Activated CD4-positive, alpha-beta T cell treated with anti-CD3 and anti-CD28 coated beads, Interleukin-2, amount 50 U/mL, for 4 hours (primary cell): ENCODE results near the gene TMEM255B.

ENCODE experiments used
- DNase-seq, 2 experiments: peaks; one replicate each; pipeline ENCODE4 v3.0.0-alpha.2; 2020

Gene TMEM255B

GRCh38 chr13:113758651-113759524, at the start of gene TMEM255B:
Gene TMEM255B (plus strand): TSS chr13:113759226. CDS start chr13:113759270, 44 bp downstream.
- peak; percentile 70 to 74 for DNase-seq

DNA sequence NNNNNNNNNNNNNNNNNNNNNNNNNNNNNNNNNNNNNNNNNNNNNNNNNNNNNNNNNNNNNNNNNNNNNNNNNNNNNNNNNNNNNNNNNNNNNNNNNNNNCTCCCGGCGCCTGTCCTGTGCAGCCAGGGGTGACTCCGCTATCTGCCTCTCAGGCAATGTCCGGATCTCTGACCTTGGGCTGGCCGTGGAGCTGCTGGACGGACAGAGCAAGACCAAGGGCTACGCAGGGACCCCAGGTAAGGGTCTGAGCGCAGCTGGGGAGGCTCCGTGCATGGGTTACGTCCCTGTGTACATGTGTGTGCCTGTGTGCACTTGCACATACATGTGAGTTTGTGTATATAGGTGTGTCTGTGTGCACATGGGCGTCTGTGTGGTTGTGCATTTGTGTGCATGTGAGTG, 36.1 kb upstream of the TMEM255B start:
- DNase-seq: no peak

- DNase-seq: no peak
Observed at GRCh38 chr13:113723410-113724015, 35.5 kb upstream of the TMEM255B start.

DNA sequence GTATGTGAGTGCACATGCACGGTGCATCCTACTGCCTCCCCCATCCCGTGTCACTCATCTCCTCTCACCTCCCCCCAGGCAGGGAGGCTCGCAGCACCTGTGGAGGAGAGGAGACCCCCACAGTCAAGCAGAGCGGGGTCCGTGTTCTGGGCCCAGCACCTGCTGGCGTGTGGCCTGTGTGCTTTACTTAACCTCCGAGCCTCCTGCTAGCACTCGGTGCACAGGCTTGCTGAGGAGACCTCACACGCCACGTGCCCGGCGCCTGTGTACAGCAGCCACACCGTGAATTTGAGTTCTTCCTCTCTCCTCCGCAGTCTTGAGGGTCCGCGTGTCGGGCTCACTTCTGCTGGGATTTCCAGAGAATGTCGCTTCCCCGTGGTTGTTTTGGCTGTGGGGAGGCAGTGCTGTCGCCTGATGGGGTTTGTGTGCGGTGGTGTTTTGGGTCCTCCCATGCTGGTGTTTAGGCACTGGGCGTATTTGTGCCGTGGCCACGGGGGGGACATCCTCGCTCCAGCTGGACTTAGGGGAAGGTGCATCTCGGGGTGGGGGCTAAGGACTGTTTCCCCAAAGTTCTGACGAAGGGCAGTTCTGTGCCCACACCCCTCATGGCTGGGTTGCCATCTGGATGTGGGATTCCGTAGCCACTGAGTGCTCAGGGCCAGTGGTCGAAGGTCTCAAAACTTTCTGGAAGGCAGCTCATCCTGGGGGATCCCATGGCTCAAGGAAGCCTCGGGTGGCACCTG, 34.8 kb upstream of the TMEM255B start:
- DNase-seq: no peak

GRCh38 chr13:113724780-113725315, 34.2 kb upstream of the TMEM255B start:
- peak; percentile 86 to 88 for DNase-seq

DNA sequence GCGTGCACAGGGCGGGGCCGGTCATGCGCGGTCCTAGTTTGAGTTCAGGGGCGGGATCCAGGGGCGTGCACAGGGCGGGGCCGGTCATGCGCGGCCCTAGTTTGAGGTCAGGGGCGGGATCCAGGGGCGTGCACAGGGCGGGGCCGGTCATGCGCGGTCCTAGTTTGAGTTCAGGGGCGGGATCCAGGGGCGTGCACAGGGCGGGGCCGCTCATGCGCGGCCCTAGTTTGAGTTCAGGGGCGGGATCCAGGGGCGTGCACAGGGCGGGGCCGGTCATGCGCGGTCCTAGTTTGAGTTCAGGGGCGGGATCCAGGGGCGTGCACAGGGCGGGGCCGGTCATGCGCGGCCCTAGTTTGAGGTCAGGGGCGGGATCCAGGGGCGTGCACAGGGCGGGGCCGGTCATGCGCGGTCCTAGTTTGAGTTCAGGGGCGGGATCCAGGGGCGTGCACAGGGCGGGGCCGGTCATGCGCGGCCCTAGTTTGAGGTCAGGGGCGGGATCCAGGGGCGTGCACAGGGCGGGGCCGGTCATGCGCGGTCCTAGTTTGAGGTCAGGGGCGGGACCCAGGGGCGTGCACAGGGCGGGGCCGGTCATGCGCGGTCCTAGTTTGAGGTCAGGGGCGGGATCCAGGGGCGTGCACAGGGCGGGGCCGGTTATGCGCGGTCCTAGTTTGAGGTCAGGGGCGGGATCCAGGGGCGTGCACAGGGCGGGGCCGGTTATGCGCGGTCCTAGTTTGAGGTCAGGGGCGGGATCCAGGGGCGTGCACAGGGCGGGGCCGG, 33.5 kb upstream of the TMEM255B start:
- DNase-seq: peak; percentile 70 to 73

DNA sequence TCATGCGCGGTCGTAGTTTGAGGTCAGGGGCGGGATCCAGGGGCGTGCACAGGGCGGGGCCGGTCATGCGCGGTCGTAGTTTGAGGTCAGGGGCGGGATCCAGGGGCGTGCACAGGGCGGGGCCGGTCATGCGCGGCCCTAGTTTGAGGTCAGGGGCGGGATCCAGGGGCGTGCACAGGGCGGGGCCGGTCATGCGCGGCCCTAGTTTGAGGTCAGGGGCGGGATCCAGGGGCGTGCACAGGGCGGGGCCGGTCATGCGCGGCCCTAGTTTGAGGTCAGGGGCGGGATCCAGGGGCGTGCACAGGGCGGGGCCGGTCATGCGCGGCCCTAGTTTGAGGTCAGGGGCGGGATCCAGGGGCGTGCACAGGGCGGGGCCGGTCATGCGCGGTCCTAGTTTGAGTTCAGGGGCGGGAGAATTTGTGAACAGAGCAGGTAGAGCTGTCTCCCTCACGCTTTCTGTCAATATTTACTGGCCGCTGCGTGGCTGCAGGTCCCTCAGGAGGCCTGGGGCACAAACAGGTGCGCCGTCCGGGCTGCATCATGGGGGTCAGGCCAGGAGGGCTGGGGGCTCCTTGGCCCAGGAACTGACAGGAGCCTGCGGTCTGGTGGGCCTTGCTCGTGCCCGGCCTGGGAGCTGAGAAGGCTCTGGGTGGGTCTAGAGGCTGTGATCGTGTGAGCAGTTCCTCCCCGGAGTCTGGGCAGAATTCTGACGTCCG, 32.8 kb upstream of the TMEM255B start:
- DNase-seq: peak in 1 of 2 experiments; percentile 31

- no peak for DNase-seq
Observed at GRCh38 chr13:113726961-113727411, 32.0 kb upstream of the TMEM255B start.

DNA sequence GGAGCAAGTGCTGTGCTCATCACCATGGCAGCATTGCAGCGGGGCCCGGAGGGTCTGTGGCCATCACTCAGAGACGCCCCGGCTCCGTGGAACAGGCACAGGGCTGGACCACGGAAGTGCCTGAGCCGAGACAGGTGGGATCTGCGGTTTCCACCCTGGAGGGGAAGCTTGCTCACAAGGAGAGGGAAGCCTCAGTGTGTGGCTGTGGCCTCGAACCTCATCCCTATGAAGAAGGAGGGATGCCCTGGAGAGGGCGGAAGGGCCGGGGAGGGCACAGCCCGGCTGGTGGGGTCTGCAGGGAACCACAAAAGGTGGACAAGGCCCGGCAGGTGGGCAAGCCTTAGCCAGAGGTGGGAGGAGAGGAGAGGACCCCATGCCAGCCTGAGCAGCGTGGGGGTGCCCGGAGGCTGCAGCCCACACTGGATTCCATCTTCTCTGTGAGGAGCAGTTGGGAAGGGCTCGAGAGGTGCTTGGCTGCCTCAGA, 30.4 kb upstream of the TMEM255B start:
- DNase-seq: no peak

DNA sequence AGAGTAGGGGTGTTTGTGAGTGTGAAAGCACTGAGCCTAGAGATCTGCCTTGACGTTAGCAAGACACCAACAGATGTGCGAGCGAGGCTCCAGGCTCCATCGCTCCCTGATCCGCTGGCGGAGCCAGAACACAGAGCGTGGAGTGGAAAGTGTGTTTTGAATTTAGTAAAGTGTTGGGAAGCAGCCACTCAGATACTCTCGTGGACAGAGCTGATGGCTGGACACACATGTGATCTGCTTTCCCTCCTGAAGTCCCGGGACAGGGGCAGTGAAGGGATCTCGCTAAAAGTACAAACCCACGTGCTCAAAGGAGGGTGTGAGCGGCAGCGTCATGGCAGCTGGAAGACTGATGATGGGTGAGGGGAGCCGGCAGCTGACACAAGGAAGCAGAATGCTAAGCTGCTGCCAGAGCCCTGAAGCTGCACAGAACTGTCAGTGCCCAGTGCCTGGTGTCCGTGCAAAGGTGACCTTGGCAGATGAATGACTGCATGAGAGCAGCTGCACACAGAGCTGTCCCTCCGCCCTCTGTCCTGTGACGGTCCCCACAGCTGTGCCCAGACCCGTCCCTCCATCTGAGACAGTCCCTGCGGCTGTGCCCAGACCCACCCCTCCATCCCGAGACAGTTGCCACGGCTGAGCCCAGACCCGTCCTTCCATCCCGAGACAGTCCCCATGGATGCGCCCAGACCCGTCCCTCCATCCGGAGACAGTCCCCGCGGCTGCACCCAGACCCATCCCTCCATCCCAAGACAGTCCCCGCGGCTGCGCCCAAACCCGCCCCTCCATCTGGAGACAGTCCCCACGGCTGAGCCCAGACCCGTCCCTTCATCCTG, 29.6 kb upstream of the TMEM255B start:
- DNase-seq: no peak

DNA sequence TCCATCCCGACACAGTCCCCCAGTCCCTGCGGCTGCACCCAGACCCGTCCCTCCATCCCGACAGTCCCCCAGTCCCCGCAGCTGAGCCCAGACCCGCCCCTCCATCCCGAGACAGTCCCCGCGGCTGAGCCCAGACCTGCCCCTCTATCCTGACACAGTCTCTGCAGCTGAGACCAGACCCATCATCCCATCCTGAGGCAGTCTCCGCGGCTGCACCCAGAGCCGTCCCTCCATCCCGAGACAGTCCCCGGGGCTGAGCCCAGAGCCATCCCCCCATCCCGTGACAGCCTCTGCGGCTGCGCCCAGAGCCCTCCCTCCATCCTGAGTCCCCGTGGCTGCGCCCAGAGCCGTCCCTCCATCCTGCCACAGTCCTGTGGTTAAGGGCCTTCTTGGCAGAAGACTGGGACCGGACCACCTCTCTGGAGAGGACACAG, 28.8 kb upstream of the TMEM255B start:
- no peak for DNase-seq

DNA sequence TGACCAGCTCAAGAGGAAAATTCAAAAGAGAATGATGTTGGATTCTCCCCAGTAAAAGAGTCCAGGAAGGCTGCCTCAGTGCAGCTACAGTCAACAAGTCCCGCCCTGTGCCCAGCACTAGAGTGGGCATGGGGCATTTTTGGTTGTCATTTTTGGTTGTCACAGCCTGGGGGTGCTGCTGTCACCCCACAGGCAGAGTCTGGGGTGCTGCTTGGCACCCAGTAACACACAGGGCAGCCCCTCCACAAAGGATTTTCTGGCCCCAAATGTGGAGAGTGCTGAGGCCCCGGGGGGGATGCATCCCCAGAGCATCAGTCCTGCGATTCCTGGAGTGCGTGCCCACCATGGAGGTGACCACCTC, 28.2 kb upstream of the TMEM255B start:
- no peak for DNase-seq

DNA sequence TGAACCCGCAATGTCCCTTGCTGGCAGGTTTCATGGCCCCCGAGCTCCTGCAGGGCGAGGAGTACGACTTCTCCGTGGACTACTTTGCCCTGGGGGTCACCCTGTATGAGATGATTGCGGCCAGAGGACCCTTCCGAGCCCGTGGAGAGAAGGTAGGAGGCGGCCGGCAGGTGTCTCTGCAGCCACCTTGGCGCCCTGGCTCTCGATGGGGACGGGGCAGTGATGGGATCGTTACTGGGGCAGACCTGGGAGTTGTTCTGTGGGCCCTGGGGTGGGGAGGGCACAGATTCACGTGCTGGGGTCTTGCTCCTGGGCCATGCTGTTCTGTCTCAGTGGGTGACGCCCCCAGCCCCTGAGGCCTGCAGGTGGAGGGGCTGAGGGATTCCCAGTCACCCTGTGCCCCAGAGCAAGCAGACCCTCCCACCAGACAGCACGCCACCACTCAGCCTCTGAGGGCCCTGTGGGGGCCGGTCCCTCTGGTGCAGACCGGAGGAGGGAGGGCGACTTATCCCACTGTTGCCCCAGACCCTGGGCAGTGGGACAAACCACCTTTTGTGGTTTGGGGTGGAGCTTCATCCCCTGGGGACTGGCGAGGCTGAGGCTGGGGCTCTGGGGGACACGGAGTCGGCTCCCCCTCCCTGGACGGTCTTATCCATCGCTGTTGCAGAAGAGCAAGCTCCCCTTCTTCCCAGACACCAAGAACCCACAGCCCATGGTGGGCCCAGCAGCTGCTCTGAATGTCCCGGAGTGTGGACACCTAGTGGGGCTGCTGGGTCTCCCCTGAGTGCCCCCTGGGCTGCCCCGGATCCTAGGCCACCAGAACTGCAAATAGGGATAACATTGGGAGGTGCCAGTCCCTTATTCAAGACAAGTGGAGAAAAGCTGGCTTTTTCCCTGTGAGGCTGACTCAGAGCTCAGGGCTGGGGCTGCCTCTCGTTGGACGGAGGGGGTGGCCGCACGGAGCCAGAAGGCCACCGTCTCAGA, 27.5 kb upstream of the TMEM255B start:
- no peak for DNase-seq

- no peak for DNase-seq
Observed at GRCh38 chr13:113732176-113732960, 26.7 kb upstream of the TMEM255B start.

DNA sequence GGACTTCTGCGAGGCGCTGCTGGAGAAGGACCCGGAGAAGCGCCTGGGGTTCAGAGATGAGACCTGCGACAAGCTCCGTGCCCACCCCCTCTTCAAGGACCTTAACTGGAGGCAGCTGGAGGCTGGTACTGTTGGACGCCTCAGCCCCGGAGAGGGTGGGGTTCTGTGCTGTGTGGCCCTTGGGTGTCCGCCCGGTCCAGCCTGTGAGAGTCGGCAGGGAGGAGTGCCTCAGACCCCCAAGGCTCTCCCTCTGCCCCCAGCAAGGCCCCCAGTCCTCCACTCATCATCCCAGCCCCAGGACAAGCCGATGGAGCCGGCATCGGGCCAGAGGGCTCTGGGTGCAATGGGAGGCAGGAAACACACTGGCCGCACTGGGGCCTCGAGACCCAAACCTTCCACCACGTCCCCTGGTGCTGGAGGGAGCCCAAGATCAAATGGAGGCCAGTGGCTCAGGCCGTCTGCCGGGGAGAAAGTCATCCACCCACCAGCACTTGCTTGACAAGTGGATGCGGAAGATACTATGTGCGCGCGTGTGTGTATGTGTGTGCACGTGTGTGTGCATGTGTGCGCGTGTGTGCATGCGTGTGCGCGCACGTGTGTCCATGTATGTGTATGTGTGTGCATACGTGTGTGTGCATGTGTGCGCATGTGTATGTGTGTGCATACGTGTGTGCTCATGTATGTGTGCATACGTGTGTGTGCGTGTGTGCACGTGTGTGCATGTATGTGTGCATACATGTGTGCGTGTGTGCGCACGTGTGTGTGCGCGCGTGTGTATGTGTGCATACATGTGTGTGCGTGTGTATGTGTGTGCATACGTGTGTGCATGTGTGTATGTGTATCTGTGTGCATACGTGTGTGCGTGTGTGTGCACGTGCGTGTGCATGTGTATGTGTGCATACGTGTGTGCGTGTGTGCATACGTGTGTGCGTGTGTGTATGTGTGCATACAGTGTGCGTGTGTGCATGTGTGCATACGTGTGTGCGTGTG, 25.8 kb upstream of the TMEM255B start:
- no peak for DNase-seq

- DNase-seq: no peak
Observed at GRCh38 chr13:113734099-113734825, 24.8 kb upstream of the TMEM255B start.

DNA sequence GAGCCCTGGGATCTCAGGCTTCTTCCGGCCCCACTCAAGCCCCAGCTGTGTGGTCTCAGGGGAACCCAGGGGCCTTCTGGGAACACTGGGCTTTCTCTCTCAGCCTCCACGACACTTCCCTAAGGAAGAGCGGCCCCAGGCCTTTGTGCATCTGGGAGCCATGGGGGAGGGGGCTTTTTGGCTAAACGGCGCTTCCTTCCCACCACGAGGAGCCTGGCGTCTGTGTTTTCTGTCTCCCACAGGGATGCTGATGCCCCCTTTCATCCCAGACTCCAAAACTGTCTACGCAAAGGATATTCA, 24.2 kb upstream of the TMEM255B start:
- DNase-seq: no peak
